Hepatocyte (in vitro differentiated cells): ENCODE measurements around the gene R3HDM4. TPM values are rescaled to one million over a fixed set of nuclear protein-coding genes. Genes with fewer than 3 reads are reported as not detected.

Experiments
- DNase-seq: peaks from one replicate; pipeline ENCODE4 v3.0.0-alpha.2; 2016; ENCODE audit warnings: low spot score
- H2AFZ ChIP-seq: fragments of 200-600 bp; sonication (generic); 2 replicates; pipeline ENCODE4 v1.6.0; 2016; ENCODE audit warnings: antibody characterized with exemption, mild to moderate bottlenecking
- H3K27ac ChIP-seq: fragments of 200-600 bp; sonication (generic); 2 replicates; pipeline ENCODE4 v1.5.1; 2016; ENCODE audit warnings: mild to moderate bottlenecking
- H3K27me3 ChIP-seq: fragments of 200-600 bp; sonication (generic); 2 replicates; pipeline ENCODE4 v1.6.1; 2016
- H3K36me3 ChIP-seq: fragments of 200-600 bp; sonication (generic); replicated peaks from 2 replicates; pipeline ENCODE4 v1.5.1; 2016; ENCODE audit warnings: low read depth; ENCODE audit not compliant: insufficient read depth
- H3K4me1 ChIP-seq: fragments of 200-600 bp; sonication (generic); 2 replicates; pipeline ENCODE4 v1.5.1; 2016; ENCODE audit warnings: mild to moderate bottlenecking, moderate library complexity; ENCODE audit not compliant: insufficient read depth
- H3K4me2 ChIP-seq: fragments of 200-600 bp; sonication (generic); 2 replicates; pipeline ENCODE4 v1.6.0; 2016
- H3K4me3 ChIP-seq: fragments of 200-600 bp; sonication (generic); 2 replicates; pipeline ENCODE4 v1.5.1; 2016; ENCODE audit warnings: mild to moderate bottlenecking
- H3K79me2 ChIP-seq: fragments of 200-600 bp; sonication (generic); 2 replicates; pipeline ENCODE4 v1.6.0; 2017; ENCODE audit warnings: mild to moderate bottlenecking
- H3K9me2 ChIP-seq: fragments of 200-600 bp; sonication (generic); replicated peaks from 2 replicates; pipeline ENCODE4 v1.6.0; 2017; ENCODE audit warnings: mild to moderate bottlenecking; ENCODE audit not compliant: insufficient read depth
- H3K9me3 ChIP-seq: fragments of 200-600 bp; sonication (generic); 2 replicates; pipeline ENCODE4 v1.5.1; 2016; ENCODE audit warnings: low read depth, mild to moderate bottlenecking
- H4K20me1 ChIP-seq: fragments of 200-600 bp; sonication (generic); 2 replicates; pipeline ENCODE4 v1.6.0; 2016; ENCODE audit warnings: mild to moderate bottlenecking; ENCODE audit not compliant: insufficient read depth, poor library complexity, severe bottlenecking
- CTCF ChIP-seq: fragments of 200-600 bp; sonication (generic); IDR thresholded peaks from 2 replicates; pipeline ENCODE4 v1.5.1; 2016; ENCODE audit warnings: antibody characterized with exemption, mild to moderate bottlenecking; ENCODE audit not compliant: poor library complexity
- EZH2 ChIP-seq: fragments of 200-600 bp; sonication (generic); IDR thresholded peaks from 2 replicates; pipeline ENCODE4 v1.6.1; 2016; ENCODE audit warnings: antibody characterized with exemption, mild to moderate bottlenecking, borderline replicate concordance
- EZH2phosphoT487 ChIP-seq: fragments of 200-600 bp; sonication (generic); IDR thresholded peaks from one replicate; pipeline ENCODE4 v1.6.1; 2018; ENCODE audit warnings: antibody characterized with exemption, mild to moderate bottlenecking, low read depth, moderate library complexity; ENCODE audit not compliant: unreplicated experiment, severe bottlenecking
- WGBS: methylation state at CpG from one replicate; pipeline ENCODE4 v1.1.6; 2016; ENCODE audit warnings: low lambda C conversion rate; ENCODE audit errors: missing lambda C conversion rate; 5-methylcytosine and 5-hydroxymethylcytosine counted together
- polyA plus RNA-seq: library from polyadenylated mRNA; unstranded; fragments of >200 nt; fragmentation: Nextera tagmentation; extraction: Ambion mirVana; gene quantifications from 2 replicates; pipeline ENCODE4 v1.2.1, GENCODE V29; 2016
- total RNA-seq: library from RNA; depleted of rRNA; stranded (reverse); fragments of >200 nt; gene quantifications from 2 replicates; pipeline ENCODE4 v1.2.3, GENCODE V29; 2014

Gene R3HDM4
- total and polyA plus RNA-seq, 2 experiments from 2014 or later, result 44.1 to 86.6 TPM

DNA sequence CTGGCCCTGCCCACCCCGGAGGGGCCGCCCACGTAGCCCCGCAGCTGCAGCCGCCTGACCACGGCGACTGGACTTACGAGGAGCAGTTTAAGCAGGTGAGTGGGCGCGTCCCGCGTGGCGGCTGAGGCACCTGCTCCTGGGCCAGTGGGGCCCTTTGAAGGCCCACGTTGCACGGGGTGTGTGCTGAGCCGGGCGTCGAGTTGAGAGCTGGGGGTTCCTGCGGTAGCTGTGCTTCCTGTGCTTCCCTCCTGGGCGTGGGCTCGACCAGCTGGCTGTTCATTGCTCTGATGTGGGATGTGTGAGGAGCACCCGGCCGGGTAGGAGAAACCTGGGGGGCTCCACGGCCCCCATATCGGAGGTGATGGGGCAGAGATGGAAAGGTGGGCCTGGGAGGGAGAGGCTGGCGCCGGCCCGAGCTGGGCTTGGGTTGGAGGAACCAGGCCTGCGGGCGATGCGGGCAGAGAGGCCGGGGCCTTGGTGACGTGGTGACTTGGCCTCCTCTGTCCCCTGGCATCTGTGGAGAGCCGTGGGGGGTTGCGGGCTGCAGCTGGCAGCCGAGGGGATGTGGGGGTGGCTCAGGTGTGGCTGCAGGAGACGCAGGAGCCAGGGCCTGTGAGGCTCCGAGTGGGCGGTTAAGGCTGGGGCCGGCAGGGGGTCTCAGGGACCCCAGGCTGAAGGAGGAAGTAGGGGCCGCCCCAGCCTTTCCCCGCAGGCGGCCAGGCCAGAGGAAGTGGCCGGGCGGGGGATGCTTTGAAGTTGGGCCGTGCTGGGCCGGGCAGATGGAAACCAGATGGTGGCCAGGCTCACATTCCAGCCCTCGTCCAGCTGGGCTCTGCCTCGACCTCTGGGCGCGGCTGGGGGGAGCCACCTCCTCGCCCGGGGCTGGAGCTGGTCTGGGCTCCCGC lies 19.9 kb upstream of the R3HDM4 start:
- peaks cover 98% of the 10 kb centered on the region for H3K79me2 ChIP-seq
- H3K36me3 ChIP-seq, result no peaks in the 10 kb centered on the region
- no peak overlapping the region for H2AFZ ChIP-seq

GRCh38 chr19:931860-932647 lies 19.0 kb upstream of the R3HDM4 start:
- Histone ChIP-seq H3K9me3 (no peaks in the 10 kb centered on the region), H3K9me2 (no peaks in the 10 kb centered on the region), H2AFZ (no peak overlapping the region), H3K4me3 (no peak overlapping the region), H3K27ac (peak overlapping the region; percentile 77), H3K4me2 (peak overlapping the region; percentile 74), H3K27me3 (no peaks in the 10 kb centered on the region), H3K36me3 (no peaks in the 10 kb centered on the region), H3K79me2 (peaks cover 99% of the 10 kb centered on the region), H4K20me1 (peaks cover 86% of the 10 kb centered on the region), H3K4me1 (peaks cover 42% of the 10 kb centered on the region)
- WGBS, result 93% methylated on average over 24 of the region's 32 CpGs
- no peak for TF ChIP-seq EZH2
- TF ChIP-seq EZH2phosphoT487, result no peak
- TF ChIP-seq CTCF, result no peak
- no peak for DNase-seq

More for the DNA sequence above, 19.9 kb upstream of the R3HDM4 start:
- DNase-seq, result no peak
- 49% methylated on average over 53 of the region's 54 CpGs for WGBS
- Histone ChIP-seq H3K27ac (peak overlapping the region; percentile 77), H3K4me3 (no peak overlapping the region), H3K9me3 (no peaks in the 10 kb centered on the region), H4K20me1 (peaks cover 90% of the 10 kb centered on the region), H3K27me3 (no peaks in the 10 kb centered on the region), H3K4me1 (peaks cover 42% of the 10 kb centered on the region), H3K4me2 (peak overlapping the region; percentile 74), H3K9me2 (no peaks in the 10 kb centered on the region)
- TF ChIP-seq CTCF (no peak), EZH2phosphoT487 (no peak), EZH2 (no peak)

- Histone ChIP-seq H3K4me3 (no peak overlapping the region), H3K4me2 (peak overlapping the region; percentile 51), H2AFZ (no peak overlapping the region), H3K9me3 (no peaks in the 10 kb centered on the region), H3K9me2 (no peaks in the 10 kb centered on the region), H3K79me2 (peaks cover 91% of the 10 kb centered on the region), H3K36me3 (no peaks in the 10 kb centered on the region), H3K27me3 (no peaks in the 10 kb centered on the region), H3K4me1 (peaks cover 36% of the 10 kb centered on the region), H4K20me1 (peaks cover 64% of the 10 kb centered on the region), H3K27ac (no peak overlapping the region)
- no peak for DNase-seq
- WGBS, result 98% methylated on average over 6 of the region's 6 CpGs
- TF ChIP-seq EZH2phosphoT487 (no peak), EZH2 (no peak), CTCF (no peak)
Measured at GRCh38 chr19:929891-930258, 16.9 kb upstream of the R3HDM4 start.
